IMR-90 (cell line): ENCODE data around the gene CYSRT1. TPM values are rescaled to one million over a fixed set of nuclear protein-coding genes. Genes with fewer than 3 reads are reported as not detected.

ENCODE experiments used
- ATAC-seq: fragments of 200-7000 bp; cut with Tn5 transposase; 2 replicates; pipeline ENCODE4 v1.9.1; 2020; ENCODE audit warnings: low read depth, mild to moderate bottlenecking, moderate library complexity
- BruUV-seq: library from RNA; stranded (reverse); fragments of 400-500 nt; replicated peaks from 2 replicates; lab custom pipeline; 2021; lab: Mats Ljungman, UMichigan
- CTCF ChIA-PET: fragments of 300-600 bp; formaldehyde crosslinking; extraction: SDS; loops from one replicate; lab custom pipeline; 2021; ENCODE audit warnings: antibody characterized with exemption; lab: Yijun Ruan, JAX
- POLR2A ChIA-PET: fragments of 300-600 bp; sonication (Branson Sonifier 250); formaldehyde crosslinking; loops from one replicate; lab custom pipeline; 2022; ENCODE audit warnings: antibody characterized with exemption; ENCODE audit not compliant: unreplicated experiment; lab: Charles Lee
- DNase-seq: peaks from one replicate; pipeline ENCODE4 v3.0.0; 2013
- H2AFZ ChIP-seq: replicated peaks from 2 replicates; pipeline ENCODE3; 2013; ENCODE audit warnings: low read length, mild to moderate bottlenecking; ENCODE audit not compliant: poor library complexity
- H2AK5ac ChIP-seq: 2 replicates; pipeline ENCODE4 v1.6.1; 2013; ENCODE audit warnings: low read depth, low read length, inconsistent platforms
- H2AK9ac ChIP-seq: replicated peaks from 2 replicates; pipeline ENCODE3; 2013; ENCODE audit warnings: mild to moderate bottlenecking, low read depth, low read length, moderate library complexity; ENCODE audit not compliant: poor library complexity
- H2BK120ac ChIP-seq: 2 replicates; pipeline ENCODE4 v1.6.1; 2013; ENCODE audit warnings: low read depth, low read length, inconsistent platforms
- H2BK15ac ChIP-seq: 3 replicates; pipeline ENCODE4 v1.6.1; 2013; ENCODE audit warnings: low read depth, low read length, inconsistent platforms
- H2BK20ac ChIP-seq: 2 replicates; pipeline ENCODE4 v1.6.1; 2013; ENCODE audit warnings: low read depth, mild to moderate bottlenecking, inconsistent platforms, low read length, moderate library complexity
- H2BK5ac ChIP-seq: 2 replicates; pipeline ENCODE4 v1.6.1; 2013; ENCODE audit warnings: mild to moderate bottlenecking, low read depth, low read length, inconsistent platforms; ENCODE audit not compliant: poor library complexity, severe bottlenecking
- H3K14ac ChIP-seq: replicated peaks from 2 replicates; pipeline ENCODE4 v1.6.1; 2013; ENCODE audit warnings: low read depth, low read length, inconsistent platforms
- H3K18ac ChIP-seq: 2 replicates; pipeline ENCODE4 v1.6.1; 2013; ENCODE audit warnings: low read depth, low read length, control low read depth
- H3K23ac ChIP-seq: 2 replicates; pipeline ENCODE4 v1.6.1; 2013; ENCODE audit warnings: low read depth, low read length, inconsistent platforms
- H3K27ac ChIP-seq: 2 replicates; pipeline ENCODE4 v1.5.1; 2013; ENCODE audit warnings: mild to moderate bottlenecking, control low read depth, low read length; ENCODE audit not compliant: insufficient read depth
- H3K27me3 ChIP-seq: 2 replicates; pipeline ENCODE4 v1.6.1; 2013; ENCODE audit warnings: low read length; ENCODE audit not compliant: control insufficient read depth, insufficient read depth
- H3K36me3 ChIP-seq: 2 replicates; pipeline ENCODE4 v1.6.1; 2013; ENCODE audit warnings: low read length, mixed read lengths; ENCODE audit not compliant: control insufficient read depth, insufficient read depth
- H3K4ac ChIP-seq: 2 replicates; pipeline ENCODE4 v1.6.1; 2013; ENCODE audit warnings: low read depth, low read length, inconsistent platforms
- H3K4me1 ChIP-seq: 2 replicates; pipeline ENCODE4 v1.6.1; 2013; ENCODE audit warnings: low read length, mixed read lengths; ENCODE audit not compliant: control insufficient read depth, insufficient read depth
- H3K4me2 ChIP-seq: 2 replicates; pipeline ENCODE4 v1.6.1; 2013; ENCODE audit warnings: low read depth, mild to moderate bottlenecking, control low read depth, low read length, moderate library complexity
- H3K4me3 ChIP-seq: 2 replicates; pipeline ENCODE4 v1.5.1; 2013; ENCODE audit warnings: low read depth, mild to moderate bottlenecking, control low read depth, low read length, moderate library complexity; ENCODE audit not compliant: insufficient read depth
- H3K56ac ChIP-seq: 2 replicates; pipeline ENCODE4 v1.6.1; 2013; ENCODE audit warnings: low read length, inconsistent platforms; ENCODE audit not compliant: insufficient read depth; ENCODE audit errors: extremely low read depth
- H3K79me1 ChIP-seq, 2 experiments: 2 replicates each; pipeline ENCODE4 v1.6.1; 2013; ENCODE audit warnings: low read length in 2 of 2, inconsistent platforms in 1 of 2, low read depth in 1 of 2
- H3K9ac ChIP-seq: 2 replicates; pipeline ENCODE4 v1.6.1; 2013; ENCODE audit warnings: low read depth, low read length, control low read depth
- H3K9me1 ChIP-seq: 2 replicates; pipeline ENCODE4 v1.6.1; 2013; ENCODE audit warnings: low read length, inconsistent platforms; ENCODE audit not compliant: insufficient read depth
- H3K9me3 ChIP-seq: 2 replicates; pipeline ENCODE4 v1.6.1; 2013; ENCODE audit warnings: low read length; ENCODE audit not compliant: control insufficient read depth, insufficient read depth
- H4K20me1 ChIP-seq: 2 replicates; pipeline ENCODE4 v1.6.1; 2013; ENCODE audit warnings: low read length, inconsistent platforms; ENCODE audit not compliant: insufficient read depth
- H4K5ac ChIP-seq: 2 replicates; pipeline ENCODE4 v1.6.1; 2013; ENCODE audit warnings: mild to moderate bottlenecking, low read depth, low read length, control low read depth
- H4K8ac ChIP-seq, 2 experiments: 2 replicates each; pipeline ENCODE4 v1.6.1; 2013; ENCODE audit warnings: low read depth in 2 of 2, low read length in 2 of 2, control low read depth in 1 of 2, inconsistent platforms in 1 of 2
- H4K91ac ChIP-seq: 2 replicates; pipeline ENCODE4 v1.6.1; 2013; ENCODE audit warnings: low read depth, low read length, inconsistent platforms; ENCODE audit not compliant: insufficient read depth
- CEBPB ChIP-seq: IDR thresholded peaks from 2 replicates; pipeline ENCODE4 v1.6.1; 2012; ENCODE audit warnings: low read depth, low read length, improper control_type of control experiment
- CHD1 ChIP-seq: IDR thresholded peaks from 2 replicates; pipeline ENCODE4 v1.6.1; 2012; ENCODE audit warnings: low read depth, low read length, improper control_type of control experiment
- FOS ChIP-seq: fragments of 150-350 bp; IDR thresholded peaks from 2 replicates; pipeline ENCODE4 v1.6.1; 2016; ENCODE audit warnings: low read depth, low read length
- MAFK ChIP-seq: IDR thresholded peaks from 2 replicates; pipeline ENCODE4 v1.6.1; 2012; ENCODE audit warnings: low read depth, low read length, improper control_type of control experiment
- MAZ ChIP-seq: IDR thresholded peaks from 2 replicates; pipeline ENCODE4 v1.6.1; 2012; ENCODE audit warnings: low read depth, mild to moderate bottlenecking, low read length, improper control_type of control experiment, moderate library complexity, borderline replicate concordance
- NFE2L2 ChIP-seq: fragments of 150-350 bp; IDR thresholded peaks from 2 replicates; pipeline ENCODE4 v1.6.1; 2016; ENCODE audit warnings: low read depth, mild to moderate bottlenecking, low read length
- POLR2A ChIP-seq: IDR thresholded peaks from 2 replicates; pipeline ENCODE4 v1.6.1; 2012; ENCODE audit warnings: mild to moderate bottlenecking, low read depth, low read length
- RCOR1 ChIP-seq: IDR thresholded peaks from 2 replicates; pipeline ENCODE4 v1.6.1; 2012; ENCODE audit warnings: mild to moderate bottlenecking, low read length, improper control_type of control experiment; ENCODE audit not compliant: insufficient replicate concordance
- SMC3 ChIP-seq: fragments of 150-350 bp; IDR thresholded peaks from 2 replicates; pipeline ENCODE4 v1.6.1; 2016; ENCODE audit warnings: low read depth, mild to moderate bottlenecking, antibody characterized with exemption, low read length, moderate library complexity
- WGBS, 2 experiments: methylation state at CpG; one replicate each; pipeline versions ENCODE4 v1.1.5 to v1.1.7; 2013; ENCODE audit warnings: missing lambda C conversion rate in 2 of 2; ENCODE audit not compliant: insufficient read length in 1 of 2; ENCODE audit errors: extremely low coverage in 2 of 2; 5-methylcytosine and 5-hydroxymethylcytosine counted together
- dilution Hi-C: fragments of 300-500 bp; cut with HindIII; formaldehyde crosslinking; loops from one replicate; pipeline ENCODE4 v1.14.3; 2018; ENCODE audit warnings: low sequenced_read_pairs; ENCODE audit not compliant: unreplicated experiment
- in situ Hi-C: fragments of 300-500 bp; cut with MboI; formaldehyde crosslinking; loops from 3 replicates; pipeline ENCODE4 v1.14.3; 2019; ENCODE audit warnings: low sequenced_read_pairs, inconsistent platforms, mixed read lengths
- intact Hi-C: fragments of 100-400 bp; cut with micrococcal nuclease; formaldehyde crosslinking; loops from 2 replicates; pipeline ENCODE4 v1.10.0; 2022
- polyA plus RNA-seq, 3 experiments: library from polyadenylated mRNA; depleted of rRNA; stranded (reverse); fragments of >200 nt; gene quantifications; 2 replicates each; pipeline ENCODE4 v1.2.3, GENCODE V29; 2012; ENCODE audit warnings: low replicate concordance in 1 of 3
- total RNA-seq: library from RNA; depleted of rRNA; stranded (reverse); fragments of >200 nt; gene quantifications from 2 replicates; pipeline ENCODE4 v1.2.3, GENCODE V29; 2012
- TF ChIP-seq, protein P1 (sequence below): fragments of 150-350 bp; IDR thresholded peaks from 2 replicates; pipeline ENCODE4 v1.6.1; 2016; ENCODE audit warnings: low read depth, mild to moderate bottlenecking, low read length, moderate library complexity, borderline replicate concordance
- TF ChIP-seq, protein P2 (sequence below): fragments of 150-350 bp; IDR thresholded peaks from 2 replicates; pipeline ENCODE4 v1.6.1; 2017; ENCODE audit warnings: mild to moderate bottlenecking, antibody characterized with exemption, low read length, low read depth

CYSRT1 gene
- total and polyA plus RNA-seq, 2 of the 4 experiments (the other 2 are of a cell fraction): 0.18 to 0.84 TPM

- H3K4me3 ChIP-seq: peak overlapping the region; percentile 91
- TF ChIP-seq MAFK (no peak), FOS (no peak), CEBPB (no peak), CHD1 (no peak), SMC3 (no peak), POLR2A (no peak), NFE2L2 (no peak), MAZ (no peak), RCOR1 (no peak)
- TF ChIP-seq, protein P1, sequence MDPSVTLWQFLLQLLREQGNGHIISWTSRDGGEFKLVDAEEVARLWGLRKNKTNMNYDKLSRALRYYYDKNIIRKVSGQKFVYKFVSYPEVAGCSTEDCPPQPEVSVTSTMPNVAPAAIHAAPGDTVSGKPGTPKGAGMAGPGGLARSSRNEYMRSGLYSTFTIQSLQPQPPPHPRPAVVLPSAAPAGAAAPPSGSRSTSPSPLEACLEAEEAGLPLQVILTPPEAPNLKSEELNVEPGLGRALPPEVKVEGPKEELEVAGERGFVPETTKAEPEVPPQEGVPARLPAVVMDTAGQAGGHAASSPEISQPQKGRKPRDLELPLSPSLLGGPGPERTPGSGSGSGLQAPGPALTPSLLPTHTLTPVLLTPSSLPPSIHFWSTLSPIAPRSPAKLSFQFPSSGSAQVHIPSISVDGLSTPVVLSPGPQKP: no peak
- TF ChIP-seq, protein P2, sequence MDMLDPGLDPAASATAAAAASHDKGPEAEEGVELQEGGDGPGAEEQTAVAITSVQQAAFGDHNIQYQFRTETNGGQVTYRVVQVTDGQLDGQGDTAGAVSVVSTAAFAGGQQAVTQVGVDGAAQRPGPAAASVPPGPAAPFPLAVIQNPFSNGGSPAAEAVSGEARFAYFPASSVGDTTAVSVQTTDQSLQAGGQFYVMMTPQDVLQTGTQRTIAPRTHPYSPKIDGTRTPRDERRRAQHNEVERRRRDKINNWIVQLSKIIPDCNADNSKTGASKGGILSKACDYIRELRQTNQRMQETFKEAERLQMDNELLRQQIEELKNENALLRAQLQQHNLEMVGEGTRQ: no peak
- no peak overlapping the region for H2BK20ac ChIP-seq
- no peak overlapping the region for H2BK5ac ChIP-seq
- peak overlapping the region; percentile 99 for H2AFZ ChIP-seq
- H3K27ac ChIP-seq: peak overlapping the region; percentile 84; the same call in 1 of the 2 replicates
- H2BK120ac ChIP-seq: no peak overlapping the region
- H3K14ac ChIP-seq: peak overlapping the region; percentile 78
- in situ Hi-C loops: no loop called here
- H3K79me1 ChIP-seq: peaks cover 11 to 32% of the 10 kb centered on the region in 2 experiments; a peak in 3 of 4 replicates
- peak overlapping the region; percentile 98 for H2AK9ac ChIP-seq
- H4K8ac ChIP-seq: peak overlapping the region; percentile 75 to 94; a peak in 2 of 4 replicates
- no peak overlapping the region; the same call in 1 of the 2 replicates for H4K91ac ChIP-seq
- no peaks in the 10 kb centered on the region for H3K9me1 ChIP-seq
- H3K9me3 ChIP-seq: no peaks in the 10 kb centered on the region
- H3K4me1 ChIP-seq: peaks cover 11% of the 10 kb centered on the region
- BruUV-seq: no TSS peak
- intact Hi-C loops: no loop called here
- H4K5ac ChIP-seq: no peak overlapping the region
- H4K20me1 ChIP-seq: peaks cover 11% of the 10 kb centered on the region
- POLR2A ChIA-PET: interaction anchor here (1.2 to 2.3 kb wide), 2 partner anchors 9 to 13 kb away, joined by 5 to 9 read pairs; no protein-coding TSS in a partner anchor
- H3K27me3 ChIP-seq: no peaks in the 10 kb centered on the region
- ATAC-seq: peak; percentile 1; the same call in 1 of the 2 replicates
- no peak for DNase-seq
- H3K36me3 ChIP-seq: peaks cover 15% of the 10 kb centered on the region
- no peak overlapping the region for H3K56ac ChIP-seq
- peak overlapping the region; percentile 88 for H3K9ac ChIP-seq
- dilution Hi-C loops: no loop called here
- WGBS, 2 experiments: 60% methylated on average over 15 of the region's 21 CpGs; no CpG with 5 or more reads in 1 of the 2 experiments
- peak overlapping the region; percentile 31 for H3K23ac ChIP-seq
- no peak overlapping the region for H2BK15ac ChIP-seq
- peak overlapping the region; percentile 49 for H2AK5ac ChIP-seq
- H3K18ac ChIP-seq: no peak overlapping the region
- H3K4ac ChIP-seq: peak overlapping the region; percentile 54
- CTCF ChIA-PET: interaction anchor here (0.8 kb wide), 1 partner anchor 17 kb away, joined by 3 read pairs; no protein-coding TSS in a partner anchor
- peak overlapping the region; percentile 90 for H3K4me2 ChIP-seq
Measured at GRCh38 chr9:137253717-137254623, 29.0 kb downstream of the CYSRT1 start.
